Hematopoietic multipotent progenitor cell treated with erythropoietin and hydrocortisone succinate and interleukin-3 and kit ligand, for 8 days (in vitro differentiated cells): ENCODE results near the gene CAMK2B.

Experiments used
- DNase-seq: peaks from one replicate; pipeline ENCODE4 v3.0.0-alpha.2; 2015

Gene CAMK2B

DNA sequence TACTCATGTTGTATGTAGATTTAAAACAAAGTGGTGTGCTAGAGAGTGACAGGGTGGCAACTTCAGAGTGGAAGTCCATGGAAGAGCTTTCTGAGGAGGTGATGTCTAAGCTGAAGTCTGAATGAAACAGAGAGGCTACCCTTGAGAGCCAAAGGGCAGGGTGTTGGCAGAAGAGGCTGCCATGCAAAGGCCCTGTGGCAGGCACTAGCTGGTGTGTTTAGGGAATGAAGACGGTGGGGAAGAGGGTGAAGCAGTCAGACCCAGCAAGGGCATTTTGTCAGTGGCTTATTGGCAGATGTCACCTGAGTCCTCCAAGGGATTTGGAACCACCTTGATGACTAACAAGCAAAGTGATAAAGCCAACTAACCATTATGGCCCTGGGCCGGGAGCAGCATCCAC lies 3.7 kb upstream of the CAMK2B start:
- no peak for DNase-seq

DNA sequence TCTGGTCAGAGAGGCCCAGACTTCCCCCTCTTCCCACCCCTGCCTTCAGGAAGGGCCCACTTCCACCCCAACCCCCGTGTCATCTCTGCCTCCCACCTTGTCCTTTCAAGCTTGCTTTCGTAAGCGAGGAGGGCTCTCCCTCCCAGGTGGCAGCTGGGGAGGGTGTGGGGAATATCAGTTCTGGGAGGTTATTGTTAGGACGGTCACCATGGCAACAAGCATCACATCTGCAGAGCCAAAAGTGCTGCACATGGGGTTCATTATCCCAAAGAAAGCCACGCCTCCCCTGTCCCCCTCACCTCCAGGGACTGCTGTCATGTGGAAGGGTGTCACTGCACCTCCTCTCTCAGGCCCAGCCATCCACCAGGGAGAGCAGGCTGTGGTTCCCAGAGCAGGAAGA lies 2.6 kb upstream of the CAMK2B start:
- no peak for DNase-seq

DNA sequence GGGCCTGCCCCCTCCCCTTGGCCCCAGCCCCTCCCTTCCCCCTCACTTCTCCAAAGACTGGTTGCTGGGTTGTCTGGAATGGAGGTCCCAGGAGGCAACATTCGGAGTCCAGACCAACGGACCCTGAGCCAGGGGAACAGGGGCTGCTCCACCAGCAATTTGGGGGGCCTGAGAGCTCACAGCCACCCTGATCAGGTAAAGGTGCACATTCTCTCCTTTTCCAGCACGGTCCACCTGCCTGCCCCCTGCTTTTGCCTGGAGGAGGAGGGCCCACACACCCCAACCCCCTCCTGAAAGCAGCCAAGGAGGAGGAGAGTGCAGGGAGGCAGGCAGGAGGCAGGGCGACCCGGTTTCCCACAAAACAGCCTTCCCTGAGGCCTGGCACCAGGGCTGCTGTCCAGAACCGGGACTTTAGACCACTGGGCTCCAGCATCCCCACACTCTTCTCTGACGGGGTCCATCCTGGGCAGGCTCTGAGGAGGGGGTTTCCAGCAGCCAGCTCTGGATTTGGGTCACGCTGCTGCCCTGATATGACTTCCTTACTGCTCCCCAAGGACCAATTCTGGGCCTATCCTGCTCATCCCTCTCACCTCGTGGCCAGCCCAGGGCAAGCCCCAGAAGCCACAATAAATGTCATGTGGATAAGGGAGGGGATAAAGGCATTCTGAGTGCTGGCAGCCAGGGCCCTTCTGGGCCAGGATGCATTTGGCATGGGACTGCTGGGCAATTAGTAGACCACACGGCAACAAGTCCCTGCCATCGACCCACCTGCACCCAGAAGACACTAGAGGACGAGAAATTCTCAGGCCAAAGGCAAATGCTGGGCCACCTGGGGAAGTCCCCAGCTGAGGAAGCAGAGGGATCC lies 1.1 kb upstream of the CAMK2B start:
- DNase-seq = no peak

DNA sequence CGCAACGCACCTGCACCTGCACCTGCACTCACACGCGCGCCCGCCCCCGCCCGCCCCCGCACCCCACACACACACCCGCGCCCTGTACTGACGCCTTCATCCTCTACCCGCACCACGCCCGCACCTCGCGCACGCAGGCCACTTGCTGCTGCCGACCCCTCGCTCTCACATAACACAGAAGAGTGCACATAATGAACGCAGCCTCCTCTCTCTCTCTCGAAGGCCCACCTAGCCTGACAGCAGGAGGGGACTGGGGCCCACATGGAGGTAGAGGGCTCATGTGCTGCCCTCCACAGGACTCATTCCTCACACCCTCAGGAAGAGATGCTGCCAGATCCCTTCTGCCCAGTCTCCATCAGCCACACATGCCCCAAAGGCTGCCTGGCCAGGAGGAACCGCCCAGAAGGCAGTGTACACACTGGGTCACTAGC lies 432 bp upstream of the CAMK2B start:
- DNase-seq = no peak

DNA sequence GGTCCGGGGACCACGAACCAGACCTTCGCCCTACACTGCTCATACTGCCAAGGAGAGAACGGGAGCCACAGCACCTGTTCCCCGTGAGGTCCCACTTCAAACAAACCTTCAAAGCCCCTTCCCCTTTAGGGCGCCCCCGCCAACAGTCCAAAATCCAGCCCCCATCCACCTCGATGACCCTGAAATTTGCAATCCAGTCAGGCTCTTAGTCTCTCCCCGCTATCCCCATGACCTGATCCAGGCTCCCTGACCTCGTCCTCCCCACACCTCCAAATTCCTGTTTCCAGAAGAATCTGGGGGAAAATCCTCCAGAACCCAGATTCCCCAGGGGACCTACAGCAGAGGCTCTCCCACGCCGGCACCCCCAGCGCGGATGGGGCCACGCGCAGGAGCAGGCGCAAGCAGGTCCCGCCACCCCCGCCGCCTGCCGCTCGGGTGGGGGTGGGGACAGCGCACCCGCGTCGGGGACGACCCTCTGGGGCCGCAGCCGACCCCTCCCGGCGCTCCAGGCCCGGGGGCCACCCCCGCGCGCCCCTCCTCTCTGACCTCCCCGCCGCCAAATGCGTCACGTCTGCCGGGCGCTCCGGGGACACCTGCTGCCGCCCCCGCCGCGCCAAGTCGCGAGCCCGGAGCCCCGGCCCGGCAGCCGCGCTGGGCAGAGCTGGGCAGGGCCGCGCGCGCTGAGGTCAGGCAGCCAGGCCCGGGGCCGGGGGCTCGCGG lies 753 bp downstream of the CAMK2B start:
- no peak for DNase-seq

DNA sequence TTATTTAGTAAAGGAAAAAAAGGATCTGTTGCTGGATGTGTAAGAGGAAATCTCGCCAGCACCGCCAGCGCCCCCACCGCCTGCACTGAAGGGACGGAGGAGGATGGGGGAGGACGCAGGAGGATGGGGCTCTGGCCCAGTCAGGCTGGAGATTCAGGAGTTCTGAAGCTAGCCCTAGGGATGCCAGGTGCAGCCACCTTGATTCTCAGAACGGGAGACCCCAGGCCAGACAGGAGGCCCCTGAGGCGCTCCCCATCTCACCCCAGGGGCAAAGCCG lies 1.3 kb downstream of the CAMK2B start:
- DNase-seq = no peak

DNA sequence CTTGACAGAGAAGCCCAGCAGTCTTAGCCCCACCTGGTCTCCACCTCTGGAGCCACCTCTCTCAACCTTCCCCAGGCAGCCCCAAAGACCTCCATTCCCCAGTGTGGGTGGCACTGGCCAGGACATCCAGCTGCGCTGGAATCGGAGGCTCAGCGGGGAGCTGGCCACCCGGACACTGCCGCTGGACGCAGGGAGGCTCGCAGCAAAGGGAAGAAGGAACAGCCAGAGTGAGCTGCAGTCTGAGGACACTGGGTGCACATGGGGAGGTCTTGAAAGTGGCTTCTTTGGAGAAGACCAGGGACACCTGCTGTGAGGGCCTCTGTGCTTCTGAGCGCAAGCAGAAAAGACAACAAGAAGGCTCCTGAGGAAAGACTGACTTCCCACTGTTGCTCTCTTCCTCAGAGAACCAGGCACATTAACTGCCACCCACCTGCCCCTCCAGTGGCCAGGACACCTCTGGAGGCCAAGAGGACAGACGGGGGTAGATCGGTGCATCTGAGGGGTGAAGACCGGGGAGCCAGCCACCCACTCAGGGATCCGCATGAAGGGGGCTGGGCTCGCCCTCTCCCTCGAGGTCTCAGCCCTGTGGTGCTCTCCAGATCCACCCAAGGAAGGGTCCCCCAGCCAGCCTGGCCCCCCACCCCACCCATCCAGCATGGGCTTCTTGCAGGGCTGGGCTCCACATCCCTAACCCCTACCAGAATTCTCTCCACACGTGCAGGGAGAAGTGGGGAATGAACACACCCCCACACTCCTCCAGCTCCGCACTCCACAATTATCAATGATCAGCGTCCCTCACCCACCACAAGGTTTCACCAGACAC lies 1.8 kb downstream of the CAMK2B start:
- DNase-seq = no peak

DNA sequence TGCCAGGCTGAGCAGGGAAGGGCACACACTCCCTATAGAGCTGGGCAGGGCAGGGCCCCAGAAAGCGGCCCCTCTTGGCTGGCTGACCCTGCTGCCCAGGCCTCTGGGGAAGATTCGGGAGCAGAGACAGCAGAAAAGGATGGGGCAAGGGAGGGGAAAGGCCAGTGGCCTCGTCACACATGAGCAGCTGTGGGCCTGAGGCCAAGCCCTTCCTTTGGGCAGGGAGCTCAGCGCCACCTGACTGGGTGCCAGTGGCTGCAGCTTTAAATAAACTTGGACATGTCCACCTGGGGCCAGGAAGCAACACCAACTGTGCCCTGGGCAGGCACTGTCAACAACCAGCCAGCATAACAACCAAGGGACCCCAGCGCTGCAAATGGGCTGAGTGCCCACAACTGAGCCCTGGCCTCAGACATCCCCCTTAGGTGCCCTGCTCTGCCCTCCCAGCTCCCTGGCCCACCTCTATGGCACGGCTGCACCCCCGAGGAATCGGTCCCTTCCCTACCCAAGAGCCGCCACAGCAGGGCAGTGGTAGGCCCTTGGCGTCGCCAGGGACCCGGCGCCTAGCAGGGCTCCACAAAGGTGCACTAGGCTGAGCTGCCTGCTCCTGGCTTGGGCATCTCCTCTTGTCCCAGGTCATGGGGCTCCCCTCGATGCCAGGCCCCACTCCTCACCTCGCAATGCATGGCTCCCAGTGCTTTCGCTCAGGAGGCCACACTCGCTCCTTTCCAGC lies 2.6 kb downstream of the CAMK2B start:
- DNase-seq = no peak

DNA sequence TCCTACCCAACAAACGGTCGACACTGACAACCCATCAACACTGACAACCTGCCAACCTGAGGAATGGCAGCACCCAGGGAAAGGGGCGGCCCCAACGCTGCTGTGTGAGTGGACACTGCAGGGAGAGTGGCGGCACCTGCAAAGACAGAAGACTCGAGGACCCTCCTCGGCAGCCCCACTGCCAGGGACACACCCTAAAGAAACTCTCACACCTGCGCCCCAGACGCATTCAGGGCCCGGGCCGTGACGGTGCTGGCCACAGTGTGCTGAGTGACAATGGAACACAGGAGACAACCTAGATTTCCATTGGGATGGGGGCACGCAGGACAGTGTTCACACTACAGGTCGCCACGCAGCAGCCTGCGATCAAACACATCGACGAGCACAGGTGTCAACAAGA lies 3.6 kb downstream of the CAMK2B start:
- no peak for DNase-seq

DNA sequence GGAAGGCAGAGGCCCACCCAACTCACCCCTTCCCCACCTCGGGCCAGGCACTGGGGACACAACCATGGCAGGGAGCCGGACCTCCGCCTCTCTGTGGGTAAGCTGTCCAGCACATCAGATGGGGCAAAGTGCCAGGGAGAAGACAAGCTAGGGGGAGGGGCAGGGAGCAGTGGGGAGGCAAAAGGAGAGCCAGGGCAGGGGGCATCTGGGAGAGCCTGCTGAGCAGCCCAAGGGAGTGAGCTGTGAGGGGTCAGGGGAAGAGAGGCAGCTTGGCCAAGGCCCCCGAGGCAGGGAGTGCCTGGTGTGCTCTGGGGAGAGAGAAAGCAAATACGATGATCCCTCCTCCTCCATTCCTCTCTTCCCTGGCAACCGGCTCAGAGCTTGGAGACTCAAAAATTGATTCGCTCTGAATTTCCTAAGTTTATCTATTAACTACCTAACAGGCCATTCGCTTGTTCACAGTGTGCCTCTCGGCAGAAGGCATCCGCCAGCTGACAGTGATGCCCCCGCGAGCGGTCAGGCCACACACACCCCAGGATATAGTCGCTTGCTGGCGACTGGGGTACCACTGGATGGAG lies 4.5 kb downstream of the CAMK2B start:
- DNase-seq = no peak

DNA sequence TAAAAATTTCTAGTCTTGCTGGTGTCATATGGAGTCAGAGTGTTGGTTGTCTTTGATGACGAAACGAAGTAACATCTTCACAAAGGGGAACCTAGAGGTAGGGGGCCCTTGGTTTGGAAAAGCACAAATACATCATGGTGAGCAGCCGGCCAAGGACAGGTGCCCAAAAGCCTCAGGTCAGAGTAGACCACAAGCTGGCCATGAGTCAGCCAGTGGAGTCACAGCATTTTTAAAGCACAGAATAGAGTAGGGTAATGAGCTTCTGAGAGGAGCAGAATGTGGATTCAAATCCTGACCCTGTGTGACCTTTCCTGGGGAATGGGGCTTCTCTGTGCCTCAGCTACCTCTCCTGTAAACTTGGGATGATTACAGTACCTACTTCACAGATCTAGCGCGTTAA lies 5.3 kb downstream of the CAMK2B start:
- no peak for DNase-seq

DNA sequence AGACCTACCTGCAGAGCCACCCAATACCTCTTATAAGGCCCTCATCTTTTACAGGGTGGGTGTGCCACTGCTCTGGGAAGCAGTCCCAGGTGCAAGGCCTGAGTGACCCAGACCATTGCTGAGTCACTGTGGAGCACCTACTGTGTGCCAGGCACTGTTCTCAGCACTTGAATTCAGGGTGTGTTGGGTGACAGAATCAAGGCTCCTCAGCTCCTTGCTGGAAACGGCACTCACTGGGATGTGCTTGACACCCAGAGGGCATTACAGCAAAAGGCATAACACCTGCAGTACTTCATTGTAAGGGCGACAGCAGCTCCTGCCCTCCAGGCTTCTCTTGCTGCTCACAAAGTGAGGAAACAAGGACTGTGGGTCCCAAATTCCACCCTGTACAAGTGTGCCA lies 7.1 kb downstream of the CAMK2B start:
- no peak for DNase-seq

DNA sequence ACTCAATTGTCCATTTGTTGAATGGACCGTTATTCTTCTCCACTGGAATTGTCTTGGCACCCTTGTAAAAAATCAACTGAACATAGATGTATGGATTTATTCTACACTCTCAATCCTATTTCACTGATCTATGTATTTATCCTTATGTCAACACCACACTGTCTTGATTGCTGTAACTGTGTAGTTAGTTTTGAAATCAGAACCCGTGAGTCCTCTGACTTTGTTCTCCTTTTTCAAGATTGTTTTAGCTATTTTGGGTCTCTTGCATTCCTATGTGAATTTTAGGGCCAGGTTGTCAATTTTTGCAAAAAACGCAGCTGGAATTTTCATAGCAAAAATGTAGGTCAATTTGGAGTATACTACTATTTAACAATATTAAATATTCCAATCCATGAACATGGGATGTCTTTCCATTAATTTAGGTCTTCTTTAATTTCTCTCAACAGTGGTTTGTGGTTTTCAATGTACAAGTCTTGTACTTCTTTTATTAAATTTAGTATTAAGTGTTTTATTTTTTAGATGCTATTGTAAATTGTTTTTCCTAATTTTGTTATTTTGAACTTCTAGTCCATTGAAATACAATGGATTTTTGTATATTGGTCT lies 10.0 kb downstream of the CAMK2B start:
- no peak for DNase-seq

DNA sequence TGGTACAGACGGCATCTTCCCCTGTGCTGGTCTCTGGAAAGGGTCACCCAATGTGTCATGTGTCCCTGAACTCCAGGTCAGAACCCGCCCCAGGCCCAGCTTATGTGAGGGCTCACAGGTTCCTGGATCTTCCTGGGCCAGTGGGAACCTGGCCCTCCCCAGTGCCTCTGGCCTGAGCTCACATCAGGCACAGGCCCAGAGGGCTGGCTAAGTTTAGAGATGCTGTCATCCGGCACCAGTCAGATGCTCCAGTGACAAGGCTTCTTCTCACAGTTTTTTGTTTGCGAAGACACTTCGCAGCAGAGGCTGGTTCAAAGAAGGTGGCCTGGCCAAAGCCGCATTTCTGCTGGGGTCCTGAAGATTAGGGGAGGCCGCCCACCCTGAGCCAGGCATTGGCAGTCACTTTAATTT lies 11.8 kb downstream of the CAMK2B start:
- no peak for DNase-seq

DNA sequence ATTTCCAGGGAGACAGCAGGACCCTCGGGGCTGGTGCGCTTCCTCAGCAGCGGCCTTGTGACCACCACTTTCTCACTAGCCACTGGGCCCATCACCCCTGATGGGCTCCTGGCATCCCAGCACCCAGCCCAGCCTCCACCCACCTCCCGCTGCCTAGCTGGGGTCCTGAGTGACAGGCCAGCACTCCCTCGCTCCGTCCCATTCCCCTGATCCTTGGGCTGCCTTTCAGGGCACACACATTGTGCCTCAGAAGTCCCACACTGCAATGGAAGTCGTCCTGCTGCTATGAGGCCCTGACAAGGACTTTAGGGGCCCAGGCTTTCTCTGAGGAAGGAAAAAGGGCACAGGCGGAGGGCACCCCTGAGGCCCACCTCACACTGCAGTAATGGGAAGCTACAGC lies 12.4 kb downstream of the CAMK2B start:
- DNase-seq = no peak

DNA sequence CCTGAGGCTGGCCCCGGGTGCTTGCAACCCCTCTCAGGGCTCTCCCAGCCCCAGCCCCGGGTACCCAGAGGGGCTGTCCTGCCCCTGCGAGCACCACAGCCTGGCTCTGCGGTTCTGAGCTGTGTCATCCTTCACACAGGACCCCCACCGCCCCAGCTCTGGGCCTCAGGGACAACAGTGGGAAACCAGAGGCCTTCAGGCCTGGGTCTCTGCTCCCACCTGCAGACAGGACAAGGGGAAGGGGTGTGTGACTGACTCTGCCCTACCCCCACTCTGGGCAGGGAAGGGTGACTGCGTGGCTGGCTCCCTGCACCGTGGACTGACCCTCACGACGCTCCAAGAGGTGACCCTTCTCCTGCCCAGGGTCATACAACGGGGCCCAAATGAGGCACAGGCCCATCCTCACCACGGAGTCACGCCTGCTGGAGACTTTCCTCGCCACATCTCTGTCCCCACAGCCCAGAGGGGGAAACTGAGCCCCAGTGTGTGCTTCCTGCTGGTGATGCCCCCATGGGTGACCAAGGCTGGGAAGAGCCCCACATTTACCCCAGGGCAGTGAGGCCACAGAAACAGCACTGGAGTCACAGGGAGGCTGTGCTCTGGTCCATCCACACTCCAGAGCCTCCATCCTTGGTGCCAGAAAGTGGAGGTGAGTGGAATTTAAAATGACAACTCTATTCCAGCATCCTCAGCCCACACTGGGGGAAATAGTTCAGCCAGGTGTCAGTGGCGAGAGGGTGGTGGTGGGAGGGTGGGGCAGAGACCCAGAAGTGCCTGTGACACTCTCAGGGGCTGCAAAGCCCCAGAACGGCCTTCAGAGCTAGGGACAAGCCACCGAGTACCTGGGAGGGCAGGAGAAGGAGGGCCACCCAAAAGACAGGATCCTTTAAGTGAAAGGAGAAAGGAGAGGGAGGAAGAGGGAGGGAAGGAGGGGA lies 13.6 kb downstream of the CAMK2B start:
- DNase-seq = no peak

DNA sequence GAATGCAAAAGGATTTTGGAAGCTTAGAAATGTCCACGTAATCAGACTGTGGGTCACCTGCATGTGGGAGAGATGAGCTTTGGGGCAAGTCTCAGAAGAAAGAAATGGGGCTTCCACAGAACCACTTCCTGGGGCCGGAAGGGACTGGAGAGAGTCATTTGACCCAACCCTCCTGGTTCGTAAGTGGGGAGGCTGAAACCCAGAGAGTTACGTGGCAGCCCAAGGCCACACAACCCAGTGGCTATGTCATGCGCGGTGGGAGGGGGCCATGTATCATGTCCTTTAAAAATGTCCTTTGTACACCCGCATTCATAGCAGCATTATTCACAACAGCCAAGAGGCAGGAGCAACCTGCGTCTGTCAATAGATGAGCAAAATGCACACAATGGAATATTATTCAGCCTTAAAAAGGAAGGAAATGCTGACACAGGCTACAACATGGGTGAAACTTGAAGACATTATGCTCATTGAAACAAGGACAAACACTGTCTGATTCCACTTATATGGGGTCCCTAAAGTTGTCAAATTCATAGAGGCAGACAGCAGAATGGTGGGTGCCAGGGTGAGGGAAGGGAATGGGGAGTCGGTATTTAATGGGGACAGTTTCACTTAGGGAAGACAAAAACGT lies 15.1 kb downstream of the CAMK2B start:
- DNase-seq = no peak

DNA sequence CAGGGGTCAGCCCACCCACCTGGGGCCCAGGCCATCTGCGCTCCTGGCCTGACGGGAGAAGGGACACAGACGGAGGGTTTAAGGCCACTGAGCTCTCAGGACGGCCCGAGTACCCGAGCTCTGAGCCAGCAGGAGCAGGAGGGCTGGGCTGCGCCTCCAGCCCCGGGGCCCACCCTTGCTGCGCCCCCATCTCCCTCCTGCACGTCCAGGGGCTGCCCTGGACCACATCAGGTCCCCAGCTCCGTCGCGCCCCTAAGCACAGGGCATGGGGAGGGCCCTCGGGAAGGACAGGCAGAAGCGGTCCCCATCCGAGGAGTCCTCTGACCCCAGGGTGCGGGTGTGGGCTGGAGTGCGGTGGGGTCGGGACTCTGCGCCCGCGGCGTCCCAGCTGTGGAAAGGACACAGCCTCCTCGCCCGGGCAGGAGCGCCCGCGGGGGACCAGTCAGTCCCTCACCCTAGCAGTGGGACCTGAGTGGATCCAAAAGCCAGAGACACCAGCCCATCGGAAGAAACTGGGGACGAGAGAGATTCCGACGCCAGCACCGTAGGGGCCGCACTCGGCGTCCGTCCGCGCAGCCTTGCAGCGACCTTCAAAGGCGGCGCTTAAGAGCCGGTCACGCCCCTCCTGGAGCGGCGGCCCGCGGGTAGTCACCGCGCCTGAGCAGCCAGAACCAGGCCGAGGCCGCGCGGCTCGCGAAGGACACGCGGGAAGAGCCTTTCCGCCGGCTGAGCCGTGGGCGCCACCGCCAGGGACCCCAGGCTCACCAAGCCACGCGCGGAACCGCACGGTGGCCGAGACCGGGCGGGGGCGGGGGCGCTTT lies 15.9 kb downstream of the CAMK2B start:
- peak; percentile 31 for DNase-seq

DNA sequence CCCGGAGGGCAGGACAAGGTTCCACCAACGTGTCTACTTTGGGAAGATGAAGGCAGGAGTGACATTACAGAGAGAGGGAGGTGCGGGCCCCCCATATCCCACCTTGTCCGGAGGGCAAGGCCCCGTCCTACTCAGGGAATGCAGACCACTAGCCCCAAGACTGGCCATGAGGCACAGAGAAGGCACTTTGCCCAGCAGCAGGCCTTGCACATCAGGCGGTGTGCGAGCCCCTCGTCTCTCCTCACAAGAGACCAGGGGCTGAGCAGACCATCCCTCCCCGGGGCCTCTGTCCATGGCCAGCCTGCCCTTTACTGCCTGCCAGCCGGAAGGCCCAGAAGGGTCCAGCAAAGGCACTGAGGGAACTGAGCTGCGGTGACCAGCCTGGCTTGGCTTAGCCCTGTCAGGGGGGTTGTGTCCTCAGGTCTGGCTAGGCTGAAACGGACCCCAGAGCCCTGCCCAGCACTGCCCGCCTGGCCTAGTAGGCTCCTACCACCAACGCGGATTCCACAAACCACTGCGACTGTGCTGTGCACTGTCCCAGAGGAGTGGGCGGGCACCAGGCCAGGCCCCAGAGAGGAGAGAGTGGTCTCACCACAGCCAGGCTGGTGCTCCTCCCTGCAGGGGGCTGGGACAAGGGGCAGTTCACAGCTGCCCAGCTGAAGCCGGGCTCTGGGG lies 16.7 kb downstream of the CAMK2B start:
- DNase-seq = no peak
